Large intestine (tissue), 3 donors: Measurements from ENCODE around the gene ESPNL. TPM values are rescaled to one million over a fixed set of nuclear protein-coding genes. Genes with fewer than 3 reads are reported as not detected.
A peak's percentile ranks its signal among the peaks of the same experiment; 100 is the strongest.

ENCODE experiments used
- DNase-seq, 2 donors: peaks; one replicate each; pipeline versions ENCODE4 v3.0.0 to v3.0.0-alpha.2; 2013
- H3K27ac ChIP-seq: one replicate; pipeline ENCODE4 v1.5.1; 2013; ENCODE audit warnings: low read length
- H3K27me3 ChIP-seq: 2 replicates; pipeline ENCODE4 v1.6.1; 2013; ENCODE audit warnings: low read length; ENCODE audit not compliant: control insufficient read depth, insufficient read depth
- H3K36me3 ChIP-seq: 2 replicates; pipeline ENCODE4 v1.6.1; 2013; ENCODE audit warnings: low read length; ENCODE audit not compliant: control insufficient read depth, insufficient read depth
- H3K4me1 ChIP-seq: one replicate; pipeline ENCODE4 v1.6.1; 2013; ENCODE audit warnings: low read length; ENCODE audit not compliant: control insufficient read depth, insufficient read depth
- H3K4me3 ChIP-seq: one replicate; pipeline ENCODE4 v1.5.1; 2013; ENCODE audit warnings: low read length
- H3K9me3 ChIP-seq: one replicate; pipeline ENCODE4 v1.6.1; 2013; ENCODE audit warnings: mild to moderate bottlenecking, low read depth, low read length, moderate library complexity; ENCODE audit not compliant: control insufficient read depth
- WGBS: methylation state at CpG from one replicate; pipeline ENCODE4 v1.1.5; 2013; ENCODE audit warnings: low lambda C conversion rate; ENCODE audit not compliant: insufficient coverage; 5-methylcytosine and 5-hydroxymethylcytosine counted together
- polyA plus RNA-seq: library from polyadenylated mRNA; unstranded; fragments of 120-200 nt; gene quantifications from one replicate; pipeline ENCODE4 v1.2.1, GENCODE V29; 2013

The ESPNL gene
- polyA plus RNA-seq, 1 donor = 1.5 TPM

GRCh38 chr2:238162251-238162845, 62.2 kb downstream of the ESPNL start:
- no peak overlapping the region for H3K27ac ChIP-seq
- H3K4me1 ChIP-seq = peaks cover 3% of the 10 kb centered on the region
- DNase-seq = no peak
- no peak overlapping the region for H3K4me3 ChIP-seq
- H3K27me3 ChIP-seq = peaks cover 52% of the 10 kb centered on the region
- H3K9me3 ChIP-seq = peaks cover 2% of the 10 kb centered on the region
- peaks cover 2% of the 10 kb centered on the region for H3K36me3 ChIP-seq
- no CpG with 5 or more reads among the region's 14 CpGs for WGBS

- DNase-seq = no peak
- Histone ChIP-seq H3K9me3 (peaks cover 2% of the 10 kb centered on the region), H3K27ac (no peak overlapping the region), H3K4me1 (peaks cover 3% of the 10 kb centered on the region), H3K36me3 (peaks cover 8% of the 10 kb centered on the region), H3K4me3 (no peak overlapping the region), H3K27me3 (peaks cover 52% of the 10 kb centered on the region)
- no CpG with 5 or more reads among the region's 15 CpGs for WGBS
These were observed 62.8 kb downstream of the ESPNL start for GRCh38 chr2:238162846-238163441.

- DNase-seq = peak in 1 of 2 donors; percentile 29
- peaks cover 47% of the 10 kb centered on the region for H3K27me3 ChIP-seq
- H3K9me3 ChIP-seq = peaks cover 2% of the 10 kb centered on the region
- H3K4me1 ChIP-seq = peaks cover 3% of the 10 kb centered on the region
- peaks cover 11% of the 10 kb centered on the region for H3K36me3 ChIP-seq
- no peak overlapping the region for H3K4me3 ChIP-seq
- no peak overlapping the region for H3K27ac ChIP-seq
- no CpG with 5 or more reads among the region's 95 CpGs for WGBS
These were observed 63.5 kb downstream of the ESPNL start for GRCh38 chr2:238163481-238164198.

GRCh38 chr2:238164906-238165287, 64.8 kb downstream of the ESPNL start:
- DNase-seq = no peak
- Histone ChIP-seq H3K4me3 (no peak overlapping the region), H3K27ac (no peak overlapping the region), H3K4me1 (peaks cover 2% of the 10 kb centered on the region), H3K36me3 (peaks cover 20% of the 10 kb centered on the region), H3K27me3 (peaks cover 39% of the 10 kb centered on the region), H3K9me3 (peaks cover 2% of the 10 kb centered on the region)
- no CpG with 5 or more reads among the region's 8 CpGs for WGBS

GRCh38 chr2:238165288-238165921, 65.3 kb downstream of the ESPNL start:
- no peak for DNase-seq
- peaks cover 25% of the 10 kb centered on the region for H3K36me3 ChIP-seq

GRCh38 chr2:238166391-238167343, 66.5 kb downstream of the ESPNL start:
- Histone ChIP-seq H3K4me3 (no peak overlapping the region), H3K9me3 (peaks cover 2% of the 10 kb centered on the region), H3K36me3 (peaks cover 32% of the 10 kb centered on the region), H3K27ac (no peak overlapping the region), H3K27me3 (peaks cover 30% of the 10 kb centered on the region), H3K4me1 (peaks cover 2% of the 10 kb centered on the region)
- DNase-seq = no peak
- WGBS = no CpG with 5 or more reads among the region's 24 CpGs

More at GRCh38 chr2:238165288-238165921, 65.3 kb downstream of the ESPNL start:
- H3K27me3 ChIP-seq = peaks cover 34% of the 10 kb centered on the region
- H3K4me3 ChIP-seq = no peak overlapping the region
- no peak overlapping the region for H3K27ac ChIP-seq
- peaks cover 2% of the 10 kb centered on the region for H3K9me3 ChIP-seq
- WGBS = 100% methylated on average over 1 of the region's 12 CpGs
- peaks cover 2% of the 10 kb centered on the region for H3K4me1 ChIP-seq

- Histone ChIP-seq H3K27ac (no peak overlapping the region), H3K27me3 (peaks cover 23% of the 10 kb centered on the region), H3K36me3 (peaks cover 34% of the 10 kb centered on the region), H3K4me1 (peaks cover 2% of the 10 kb centered on the region), H3K9me3 (peaks cover 2% of the 10 kb centered on the region), H3K4me3 (no peak overlapping the region)
- no peak for DNase-seq
- WGBS = no CpG with 5 or more reads among the region's 7 CpGs
These were observed 67.2 kb downstream of the ESPNL start for GRCh38 chr2:238167344-238167715.

GRCh38 chr2:238167761-238168160, 67.6 kb downstream of the ESPNL start:
- H3K27me3 ChIP-seq = peaks cover 19% of the 10 kb centered on the region
- H3K4me1 ChIP-seq = peaks cover 2% of the 10 kb centered on the region
- no peak overlapping the region for H3K4me3 ChIP-seq
- DNase-seq = no peak
- H3K27ac ChIP-seq = no peak overlapping the region
- WGBS = no CpG with 5 or more reads among the region's 8 CpGs
- peaks cover 2% of the 10 kb centered on the region for H3K9me3 ChIP-seq
- H3K36me3 ChIP-seq = peaks cover 38% of the 10 kb centered on the region

GRCh38 chr2:238168196-238169047, 68.3 kb downstream of the ESPNL start:
- DNase-seq = no peak
- H3K4me3 ChIP-seq = no peak overlapping the region
- no CpG with 5 or more reads among the region's 13 CpGs for WGBS
- H3K4me1 ChIP-seq = peaks cover 2% of the 10 kb centered on the region
- peaks cover 2% of the 10 kb centered on the region for H3K9me3 ChIP-seq
- H3K27me3 ChIP-seq = peaks cover 12% of the 10 kb centered on the region
- peaks cover 45% of the 10 kb centered on the region for H3K36me3 ChIP-seq
- no peak overlapping the region for H3K27ac ChIP-seq
